GM21717 (cell line): ENCODE measurements around the gene HDHD2.

Experiments used
- ATAC-seq: cut with Tn5 transposase; IDR thresholded peaks from one replicate; pipeline ENCODE4 v1.9.1; 2021; ENCODE audit warnings: mild to moderate bottlenecking, moderate library complexity; ENCODE audit not compliant: unreplicated experiment

HDHD2 gene

DNA sequence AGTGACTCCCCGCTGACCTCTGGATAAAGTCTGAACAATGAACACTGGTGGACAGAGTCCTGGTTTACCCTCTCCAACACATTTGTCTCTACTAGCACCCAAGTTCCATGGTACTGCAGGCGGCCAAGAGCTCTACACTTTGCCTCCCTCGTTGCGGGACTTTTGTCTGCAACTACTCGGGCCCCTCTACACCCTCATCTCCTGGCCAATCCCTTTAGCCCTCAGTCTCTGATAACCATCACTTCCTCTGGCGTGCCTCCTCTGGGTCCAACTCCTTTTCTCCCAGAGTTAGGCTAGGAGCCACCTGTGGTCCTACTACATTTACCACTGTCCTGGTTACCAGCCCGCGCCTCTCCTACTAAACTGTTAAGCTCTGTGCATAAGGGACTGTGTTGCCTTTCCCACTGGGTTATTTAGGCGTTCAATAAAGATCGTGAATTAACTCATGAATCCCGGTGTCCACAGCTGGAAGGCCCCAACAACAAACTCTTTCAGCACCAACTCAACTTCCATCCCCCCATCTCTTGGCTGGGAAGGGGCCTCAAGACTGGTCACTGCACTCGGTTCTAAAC lies 757 bp downstream of the HDHD2 start:
- no peak for ATAC-seq

DNA sequence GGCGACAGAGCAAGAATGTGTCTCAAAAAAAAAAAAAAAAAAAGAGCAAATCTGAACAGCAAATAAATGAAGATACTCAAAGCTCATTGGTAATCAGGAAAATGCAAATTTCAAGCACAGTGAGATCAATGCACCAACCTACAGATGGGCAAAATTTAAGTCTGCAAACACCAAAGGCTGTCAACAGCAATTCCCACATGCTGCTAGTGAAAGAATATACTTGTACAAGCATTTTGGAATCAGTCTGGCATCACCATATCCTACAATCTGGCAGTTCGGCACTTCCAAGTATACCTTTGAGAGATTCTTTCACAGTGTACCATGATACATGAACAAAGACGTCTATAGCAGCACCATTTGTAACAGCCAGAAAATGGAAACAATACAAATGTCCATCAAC lies 4.1 kb downstream of the HDHD2 start:
- ATAC-seq = no peak

DNA sequence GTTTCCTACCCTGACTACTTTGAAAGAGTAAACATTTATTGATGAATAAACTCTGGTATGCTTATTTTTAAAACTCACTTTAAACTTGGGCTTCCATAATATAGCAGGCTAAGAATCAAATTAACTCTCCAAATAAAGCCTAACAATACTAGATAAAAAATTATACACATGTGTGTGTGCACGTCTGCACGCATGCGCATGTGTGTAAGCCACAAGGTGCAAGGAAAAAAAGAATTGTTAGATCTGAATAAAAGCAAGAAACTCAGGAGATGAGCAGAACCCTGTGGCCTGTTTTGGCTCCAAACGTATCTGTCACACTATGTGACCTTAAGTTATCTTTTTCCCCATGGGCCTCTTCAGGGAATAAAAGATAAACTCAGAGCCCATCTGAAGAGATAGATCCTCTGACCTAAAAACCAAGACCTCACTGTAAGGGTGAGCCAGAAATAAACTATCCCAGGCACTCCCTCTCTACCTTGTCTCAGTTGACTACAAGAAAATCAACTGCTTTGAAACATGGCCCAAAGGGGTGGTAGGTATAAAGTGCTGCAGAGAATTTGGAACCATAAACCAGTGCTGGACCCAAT lies 6.3 kb downstream of the HDHD2 start:
- no peak for ATAC-seq

DNA sequence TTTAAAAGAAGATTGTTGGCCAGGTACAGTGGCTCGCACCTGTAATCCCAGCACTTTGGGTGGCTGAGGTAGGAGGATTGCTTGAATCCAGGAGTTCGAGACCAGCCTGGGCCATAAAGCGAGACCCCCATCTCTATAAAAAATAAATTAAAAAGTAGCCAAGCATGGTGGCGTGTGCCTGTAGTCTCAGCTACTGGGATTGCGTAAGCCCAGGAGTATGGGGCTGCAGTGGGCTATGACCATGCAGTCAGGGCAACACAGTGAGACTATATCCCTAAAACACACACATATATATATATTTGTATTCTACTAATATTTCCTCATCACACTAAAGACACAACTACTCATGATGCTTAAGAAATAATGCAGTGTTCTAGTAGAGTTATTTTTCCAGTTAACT lies 7.1 kb downstream of the HDHD2 start:
- ATAC-seq = no peak

DNA sequence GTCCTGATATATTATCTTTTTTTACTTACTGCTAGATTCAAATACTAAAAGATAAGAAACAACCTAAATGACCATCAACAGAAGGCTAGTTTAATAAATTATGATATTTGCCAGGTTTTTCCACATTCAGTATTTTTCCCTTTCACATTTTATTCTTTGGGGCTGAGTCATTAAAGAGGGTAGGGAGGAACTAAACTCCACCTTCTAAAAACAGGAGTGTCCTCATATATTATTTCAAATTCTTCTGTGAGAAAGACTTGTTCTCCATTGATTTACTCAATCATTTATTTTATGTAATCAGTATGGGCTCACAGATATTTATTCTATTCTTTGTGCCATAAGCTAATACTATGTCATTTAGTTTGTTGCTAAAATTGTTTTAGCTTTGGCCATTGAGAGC lies 9.0 kb downstream of the HDHD2 start:
- no peak for ATAC-seq

DNA sequence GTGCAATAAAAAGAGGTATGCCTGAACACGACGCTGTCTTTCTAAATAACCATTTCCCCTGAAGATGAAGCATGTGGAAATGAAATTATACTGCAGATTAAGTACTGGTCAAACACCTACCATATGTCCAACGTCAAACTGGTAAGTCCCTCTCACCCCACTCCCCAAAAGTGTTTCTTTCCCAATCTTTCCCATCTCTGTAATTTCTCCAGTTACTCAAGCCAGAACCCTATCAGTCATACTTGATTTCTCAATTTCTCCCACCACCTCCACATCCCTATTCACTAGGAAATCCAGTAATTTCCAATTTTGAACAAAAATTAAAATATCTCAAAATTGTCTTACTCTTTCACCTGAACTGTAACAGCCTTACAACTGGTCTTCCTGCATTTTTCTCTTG lies 29.2 kb downstream of the HDHD2 start:
- ATAC-seq = no peak

DNA sequence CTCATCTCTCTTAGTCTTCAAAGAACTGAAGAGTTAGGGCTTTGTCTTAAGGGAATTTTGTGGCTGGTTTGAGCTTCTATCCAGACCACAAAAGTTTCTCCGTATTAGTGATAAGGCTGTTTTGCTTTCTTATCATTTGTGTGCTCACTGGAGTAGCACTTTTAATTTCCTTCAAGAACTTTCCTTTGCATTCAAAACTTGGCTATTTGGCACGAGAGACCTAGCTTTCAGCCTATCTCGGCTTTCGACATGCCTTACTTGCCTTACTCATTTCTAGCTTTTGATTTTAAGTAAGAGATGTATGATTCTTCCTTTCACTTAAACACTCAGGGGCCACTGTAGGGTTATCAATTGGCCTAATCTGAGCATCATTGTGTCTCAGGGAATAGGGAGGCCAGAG lies 29.9 kb downstream of the HDHD2 start:
- peak; percentile 95 for ATAC-seq

DNA sequence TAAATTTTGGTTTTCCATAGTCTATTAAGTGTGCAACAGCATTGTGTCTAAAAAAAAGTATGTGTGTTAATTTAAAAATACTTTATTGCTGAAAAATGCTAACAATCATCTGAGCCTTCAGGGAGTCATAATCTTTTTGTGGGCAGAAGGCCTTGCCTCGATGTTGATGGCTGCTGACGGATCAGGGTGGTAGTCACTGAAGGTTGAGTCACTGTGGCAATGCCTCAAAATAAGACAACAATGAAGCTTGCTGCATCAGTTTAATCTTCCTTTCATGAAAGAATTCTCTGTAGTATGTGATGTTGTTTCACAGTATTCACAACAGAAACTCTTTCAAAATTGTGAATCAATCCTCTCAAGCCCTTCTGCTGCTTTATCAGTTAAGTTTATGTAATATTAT lies 31.3 kb downstream of the HDHD2 start:
- ATAC-seq = no peak

DNA sequence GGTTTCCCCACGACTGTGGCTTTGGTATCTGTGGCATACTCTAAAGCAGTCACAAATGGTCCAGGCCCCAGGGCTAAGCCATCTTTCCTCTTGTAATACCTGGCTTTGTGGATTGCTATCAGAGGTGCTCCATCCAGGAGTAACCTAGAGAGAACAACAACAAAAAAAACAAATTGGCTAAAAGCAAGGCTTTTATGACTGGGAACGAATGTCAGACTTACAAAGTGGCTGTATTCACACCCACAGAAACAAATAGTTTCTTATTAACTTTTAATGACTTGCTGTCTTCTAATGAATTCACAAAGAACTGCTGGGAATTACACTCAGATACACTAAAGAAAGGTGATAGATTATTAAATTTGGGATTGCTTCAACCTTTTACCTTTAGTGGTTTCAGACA lies 35.1 kb downstream of the HDHD2 start:
- ATAC-seq = no peak

DNA sequence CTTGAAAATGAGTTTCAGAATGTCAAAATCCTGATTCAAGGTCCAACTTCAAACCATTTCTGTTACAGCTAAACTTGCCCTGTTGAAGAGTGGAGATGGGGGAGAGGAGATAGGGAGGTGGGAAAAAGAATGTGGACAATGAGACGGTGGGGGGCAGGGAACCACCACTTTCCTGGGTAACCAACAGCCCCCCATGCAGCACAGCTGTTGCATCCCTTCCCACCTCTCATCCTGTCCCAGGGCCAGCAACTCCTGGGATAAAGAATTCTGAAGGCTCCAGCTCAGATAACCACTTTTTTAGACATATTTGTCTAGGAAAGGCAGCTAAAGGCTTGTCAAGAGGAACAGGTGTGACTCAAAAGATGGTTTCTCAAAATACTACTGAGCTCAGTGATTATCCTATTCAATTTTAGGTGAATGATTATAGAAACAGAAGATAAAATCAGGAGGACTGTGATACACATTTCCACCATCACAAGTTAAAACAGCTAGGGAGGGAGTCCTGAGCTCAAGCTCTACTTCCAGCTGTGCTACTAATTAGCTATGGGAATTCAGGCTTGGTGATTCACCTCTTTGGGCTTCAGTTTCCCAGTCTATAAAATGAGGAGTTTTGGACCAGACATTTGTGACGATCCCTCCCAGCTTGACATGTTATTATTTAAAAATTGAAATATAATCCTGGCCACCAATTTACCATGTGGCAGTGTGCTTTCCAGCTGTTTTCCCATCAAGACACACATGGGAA lies 36.3 kb downstream of the HDHD2 start:
- ATAC-seq = no peak

DNA sequence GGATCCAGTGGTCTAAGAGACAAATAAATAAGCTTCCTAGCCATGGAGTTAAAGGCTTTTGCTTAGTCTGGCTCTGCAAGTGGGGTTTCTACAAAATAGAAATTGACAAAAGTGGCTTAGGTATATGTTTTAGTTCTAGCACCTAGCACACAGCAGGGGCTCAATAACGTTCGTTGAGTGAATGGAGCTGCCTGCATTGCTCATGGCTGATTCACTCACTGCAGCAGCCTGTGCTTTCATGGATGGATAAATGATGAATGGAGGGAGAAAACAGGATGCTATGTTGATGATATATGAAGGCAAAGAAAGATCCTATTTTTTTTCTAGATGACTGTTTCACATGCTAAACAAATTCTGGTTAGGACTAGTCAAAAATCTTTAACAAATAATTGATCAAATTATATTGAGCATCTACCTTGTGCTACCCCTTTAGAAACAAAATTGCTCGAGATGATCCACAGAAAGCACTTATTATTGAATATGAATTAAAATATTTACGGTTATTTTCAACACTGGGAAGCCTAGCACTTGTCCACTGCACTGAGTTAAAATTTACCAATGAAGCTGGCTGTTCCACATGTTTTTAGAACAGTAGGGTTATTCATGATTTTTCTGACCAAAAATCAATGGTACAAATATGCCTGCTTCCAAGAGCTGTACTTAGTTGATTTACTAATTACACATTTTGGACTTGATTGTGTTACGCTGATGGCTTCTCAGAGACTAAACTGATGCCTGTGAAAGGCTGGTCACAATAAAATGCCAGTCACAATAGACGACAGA lies 39.6 kb downstream of the HDHD2 start:
- no peak for ATAC-seq

DNA sequence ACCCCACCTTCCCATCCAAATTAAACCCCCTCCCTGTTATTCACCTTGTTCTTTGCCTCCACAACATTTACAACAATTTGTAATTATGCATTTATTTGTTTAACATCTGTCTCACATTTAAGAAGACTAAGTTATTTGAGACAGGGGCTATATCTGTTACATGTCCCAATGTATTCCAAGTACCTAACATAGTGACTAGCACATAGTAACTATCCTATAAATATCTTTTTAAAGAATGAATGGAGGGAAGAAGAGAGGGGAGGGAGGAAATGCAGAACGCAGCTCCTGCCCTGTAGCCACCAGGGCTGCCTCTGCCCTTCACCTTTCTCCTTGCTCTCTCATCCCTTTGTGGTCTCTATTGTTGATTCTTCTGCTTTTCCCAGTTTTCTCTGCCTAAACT lies 40.6 kb downstream of the HDHD2 start:
- ATAC-seq = no peak

DNA sequence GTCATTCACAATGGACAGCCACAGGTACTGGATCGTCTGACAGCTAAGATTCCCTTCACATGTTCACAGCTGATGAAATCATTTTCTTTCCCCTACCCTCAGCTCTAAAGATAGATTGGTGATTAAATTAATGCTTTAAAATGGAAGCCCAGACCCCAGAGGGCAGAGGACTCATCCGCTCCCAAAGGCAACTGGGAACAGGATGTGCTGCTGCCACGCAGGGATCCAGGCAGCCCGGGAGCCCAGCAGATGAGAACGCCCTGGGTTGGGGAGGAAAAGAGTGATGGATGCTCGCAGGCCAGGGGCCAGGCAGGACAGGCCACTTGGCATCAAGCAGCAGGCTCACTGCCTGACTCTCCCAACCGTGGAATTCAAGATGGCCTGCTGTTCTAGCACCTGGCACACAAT lies 41.3 kb downstream of the HDHD2 start:
- no peak for ATAC-seq

DNA sequence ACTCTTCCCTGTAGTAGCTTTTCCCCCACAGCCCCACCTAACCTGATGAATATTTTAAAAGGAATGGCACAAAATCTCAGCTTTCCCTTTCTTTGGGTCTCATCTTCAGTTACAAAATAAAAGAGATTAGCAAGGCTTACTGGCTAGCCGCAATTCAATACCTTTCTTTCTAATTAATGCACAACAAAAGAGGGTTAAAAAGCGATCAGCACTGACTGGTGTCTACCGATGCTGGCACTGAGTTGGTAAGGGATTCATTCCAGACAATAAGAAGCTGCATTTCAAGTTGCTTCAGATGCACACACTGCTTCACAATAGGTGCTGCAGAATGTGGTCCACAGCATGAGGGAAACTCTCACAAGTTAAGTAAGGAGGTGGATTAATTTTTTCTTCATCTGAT lies 41.9 kb downstream of the HDHD2 start:
- no peak for ATAC-seq

DNA sequence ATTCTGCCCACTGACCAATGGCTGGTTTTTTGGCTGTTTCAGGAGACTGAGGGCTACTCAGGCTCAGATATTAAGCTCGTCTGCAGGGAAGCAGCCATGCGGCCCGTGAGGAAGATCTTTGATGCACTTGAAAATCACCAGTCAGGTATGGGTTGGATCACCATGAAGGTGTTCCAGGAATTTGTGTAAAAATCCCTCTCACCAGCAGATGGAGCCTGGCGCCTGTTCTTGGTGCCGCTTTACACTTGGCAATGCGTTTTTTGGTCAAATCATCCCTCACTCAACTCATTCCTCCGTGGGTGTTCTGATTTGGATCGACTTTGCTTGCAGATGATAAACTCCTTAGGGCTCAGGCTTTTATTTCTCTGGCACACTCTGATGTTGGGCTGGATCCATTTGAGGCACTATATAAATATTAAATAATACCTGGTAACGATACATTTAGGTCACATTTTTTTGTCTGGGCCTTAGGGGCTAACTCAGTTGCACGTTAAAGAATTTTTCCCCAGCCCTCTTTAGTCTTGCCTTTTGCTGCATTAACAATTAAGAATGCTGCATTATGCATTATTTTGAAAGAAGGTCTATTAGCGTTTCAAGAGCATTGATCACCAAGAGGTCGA lies 50.0 kb downstream of the HDHD2 start:
- no peak for ATAC-seq

DNA sequence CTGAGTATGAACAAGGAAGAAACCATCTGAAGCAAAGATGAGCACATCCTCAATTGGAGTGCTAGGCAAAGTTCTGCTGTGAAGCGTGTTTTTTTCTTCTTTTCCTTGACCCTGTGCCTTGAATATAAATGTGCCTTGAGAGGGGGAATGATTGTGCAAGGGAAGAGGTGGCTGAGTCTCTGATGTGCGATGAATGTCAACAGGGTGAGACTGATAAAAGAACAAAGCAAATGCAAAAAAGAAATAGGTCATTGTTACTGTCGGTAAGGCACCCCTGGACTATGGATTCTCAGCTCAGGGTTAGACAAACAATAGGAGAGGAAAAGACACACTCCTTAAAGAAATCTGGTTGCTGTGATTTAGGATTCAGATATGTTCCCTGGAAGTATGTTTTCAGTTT lies 54.5 kb downstream of the HDHD2 start:
- no peak for ATAC-seq

DNA sequence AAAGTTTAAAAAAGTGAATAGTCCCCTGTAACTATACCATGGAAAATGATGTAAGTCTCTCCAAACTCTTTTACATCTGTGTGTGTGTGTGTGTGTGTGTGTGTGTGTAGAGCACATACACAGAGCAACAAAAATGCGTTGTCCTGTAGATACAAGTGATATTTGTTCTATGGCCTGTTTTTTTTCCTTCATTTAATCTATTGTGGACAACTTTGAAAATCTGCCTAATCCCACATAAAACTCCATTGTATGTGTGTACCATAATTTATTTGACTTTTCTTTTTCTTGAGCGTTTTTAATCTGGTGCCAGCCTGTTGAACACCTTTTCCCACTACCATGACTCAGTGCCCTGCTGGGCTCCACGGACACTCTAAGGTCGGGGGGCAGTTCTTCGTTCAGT lies 62.6 kb downstream of the HDHD2 start:
- ATAC-seq = no peak

DNA sequence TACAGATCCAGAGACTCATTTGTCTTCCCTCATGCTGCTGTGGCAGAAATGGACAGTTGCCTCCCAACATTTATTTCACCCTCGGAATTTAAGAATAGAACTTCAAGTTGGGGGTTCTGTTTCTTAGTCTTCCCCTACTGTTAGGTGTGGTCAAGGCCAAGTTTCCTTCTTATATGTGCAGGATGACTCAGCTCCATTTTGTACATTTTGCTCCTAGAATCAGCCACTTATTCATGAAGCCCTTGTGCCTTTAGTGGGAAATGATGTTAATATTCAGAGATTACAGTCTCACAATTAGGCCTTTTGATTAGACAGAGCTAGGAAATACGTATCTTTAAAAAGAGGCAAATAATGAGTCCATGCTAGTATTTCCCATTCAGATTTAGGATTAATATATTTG lies 68.7 kb downstream of the HDHD2 start:
- no peak for ATAC-seq

DNA sequence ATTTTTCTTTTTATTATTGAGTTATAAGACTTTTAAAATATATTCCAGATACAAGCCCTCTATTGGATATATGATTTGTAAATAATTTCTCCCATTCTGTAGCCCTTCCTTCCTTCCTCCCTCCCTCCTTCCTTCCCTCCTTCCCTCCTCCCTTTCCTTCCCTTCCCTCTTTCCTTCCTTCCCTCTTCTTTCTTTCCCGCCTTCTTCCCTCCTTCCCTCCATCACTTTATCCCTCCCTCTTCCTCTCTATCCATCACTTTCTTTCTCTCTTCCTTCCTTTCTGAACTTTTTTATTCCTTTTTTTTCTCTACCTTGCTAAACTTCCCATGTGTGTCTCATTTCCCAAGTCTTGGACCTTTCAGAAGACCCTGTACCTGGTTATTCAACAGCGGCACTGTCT lies 69.4 kb downstream of the HDHD2 start:
- no peak for ATAC-seq

DNA sequence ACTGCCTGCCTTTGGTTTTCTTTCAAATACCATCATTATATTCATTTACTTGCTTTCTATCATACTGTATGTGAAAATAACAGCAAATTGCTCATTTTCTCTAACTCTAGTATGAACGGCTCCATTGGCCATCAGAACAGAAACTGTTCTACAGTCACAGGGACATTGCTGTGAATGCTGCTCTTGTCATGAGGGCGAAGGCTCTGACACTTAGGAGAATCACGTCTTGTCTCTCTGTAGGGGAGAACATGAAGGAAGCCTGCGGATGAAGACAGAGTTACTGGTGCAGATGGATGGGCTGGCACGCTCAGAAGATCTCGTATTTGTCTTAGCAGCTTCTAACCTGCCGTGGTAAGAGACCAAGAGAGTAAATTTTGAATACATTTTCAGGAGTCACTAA lies 73.2 kb downstream of the HDHD2 start:
- no peak for ATAC-seq

DNA sequence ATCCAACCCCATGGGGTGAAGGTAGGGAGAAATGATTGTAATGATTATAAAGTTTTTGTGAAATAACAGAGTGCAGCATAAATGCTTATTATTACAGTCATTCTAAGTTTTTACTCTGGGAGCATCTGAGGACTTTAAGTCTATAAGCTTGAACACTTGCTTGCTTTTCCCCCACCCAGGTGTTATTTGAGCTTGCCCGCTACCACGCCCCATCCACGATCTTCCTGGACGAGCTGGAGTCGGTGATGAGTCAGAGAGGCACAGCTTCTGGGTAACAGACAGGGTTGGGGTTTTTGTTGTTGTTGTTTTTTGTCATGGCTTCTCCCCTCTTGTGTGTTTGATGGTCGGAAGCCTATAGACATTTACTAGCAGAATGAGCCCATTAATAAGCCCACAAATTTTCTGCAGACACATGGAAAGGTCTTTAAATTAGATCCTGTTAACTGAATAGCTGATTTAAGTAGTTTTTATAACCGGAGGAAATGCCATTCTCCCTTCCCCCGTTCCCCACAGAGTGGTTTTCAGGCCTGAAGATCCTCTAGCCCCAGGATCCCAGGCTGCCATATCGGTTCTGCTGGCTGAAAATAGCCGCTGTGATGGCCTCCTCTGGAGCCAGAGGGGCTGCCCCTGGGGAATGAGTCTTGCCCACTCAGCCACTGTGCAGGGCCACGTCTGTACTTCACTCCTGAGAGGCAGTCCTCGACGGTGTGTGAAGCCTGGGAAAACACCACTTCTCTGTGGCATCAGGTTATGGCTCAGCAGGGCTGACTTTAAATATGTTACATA lies 75.0 kb downstream of the HDHD2 start:
- ATAC-seq = no peak
